C4-2B (cell line): ENCODE measurements around the gene GBP4.
"Not testable (repeated sequence)": the region's sequence is repeated elsewhere in the genome, so short reads cannot be mapped to it uniquely, and the experiment has no call there.

Experiments used
- H3K27ac ChIP-seq: fragments of 450-650 bp; 2 replicates; pipeline ENCODE4 v1.5.1; 2017
- ZFX ChIP-seq: fragments of 450-650 bp; IDR thresholded peaks from 2 replicates; pipeline ENCODE4 v1.6.1; 2017
- TF ChIP-seq, protein P1 (sequence below): fragments of 450-650 bp; conservative IDR thresholded peaks from 2 replicates; pipeline ENCODE4 v1.5.1; 2017; ENCODE audit warnings: mild to moderate bottlenecking

Gene GBP4, protein sequence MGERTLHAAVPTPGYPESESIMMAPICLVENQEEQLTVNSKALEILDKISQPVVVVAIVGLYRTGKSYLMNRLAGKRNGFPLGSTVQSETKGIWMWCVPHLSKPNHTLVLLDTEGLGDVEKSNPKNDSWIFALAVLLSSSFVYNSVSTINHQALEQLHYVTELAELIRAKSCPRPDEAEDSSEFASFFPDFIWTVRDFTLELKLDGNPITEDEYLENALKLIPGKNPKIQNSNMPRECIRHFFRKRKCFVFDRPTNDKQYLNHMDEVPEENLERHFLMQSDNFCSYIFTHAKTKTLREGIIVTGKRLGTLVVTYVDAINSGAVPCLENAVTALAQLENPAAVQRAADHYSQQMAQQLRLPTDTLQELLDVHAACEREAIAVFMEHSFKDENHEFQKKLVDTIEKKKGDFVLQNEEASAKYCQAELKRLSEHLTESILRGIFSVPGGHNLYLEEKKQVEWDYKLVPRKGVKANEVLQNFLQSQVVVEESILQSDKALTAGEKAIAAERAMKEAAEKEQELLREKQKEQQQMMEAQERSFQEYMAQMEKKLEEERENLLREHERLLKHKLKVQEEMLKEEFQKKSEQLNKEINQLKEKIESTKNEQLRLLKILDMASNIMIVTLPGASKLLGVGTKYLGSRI

DNA sequence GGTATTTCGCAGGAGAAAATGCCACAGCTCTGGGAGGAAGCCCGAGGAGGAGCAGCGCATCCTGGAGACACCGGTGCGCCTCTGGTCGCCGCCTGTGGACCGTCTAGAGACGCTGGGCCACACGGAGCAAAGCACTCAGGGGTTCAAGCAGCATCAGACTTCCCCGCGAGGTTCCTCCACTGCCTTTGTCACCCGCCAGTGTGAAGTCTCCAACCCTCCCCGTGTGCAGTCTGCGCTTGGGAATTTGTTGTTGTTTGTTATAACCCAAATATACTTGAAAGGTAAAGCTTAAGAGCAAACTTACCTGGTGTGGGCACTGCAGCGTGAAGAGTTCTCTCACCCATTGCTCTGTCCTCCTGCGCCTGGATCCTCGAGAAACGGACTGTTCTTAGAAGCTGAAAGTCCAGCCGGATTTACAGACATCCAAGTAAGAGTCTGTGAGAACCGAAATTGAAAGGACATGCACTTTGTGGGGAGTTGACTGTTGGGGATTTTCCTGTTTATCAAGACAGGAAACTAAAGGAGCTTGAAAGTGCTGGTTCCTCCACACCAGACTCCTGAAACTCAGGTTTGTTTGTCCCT lies at the start of gene GBP4:
GBP4 (minus strand) TSS at position 452 of the 582 bp plus-strand sequence; CDS start at position 344, 108 bp downstream.
- H3K27ac ChIP-seq = no peak within 1 kb of the TSS
- TF ChIP-seq, protein P1, sequence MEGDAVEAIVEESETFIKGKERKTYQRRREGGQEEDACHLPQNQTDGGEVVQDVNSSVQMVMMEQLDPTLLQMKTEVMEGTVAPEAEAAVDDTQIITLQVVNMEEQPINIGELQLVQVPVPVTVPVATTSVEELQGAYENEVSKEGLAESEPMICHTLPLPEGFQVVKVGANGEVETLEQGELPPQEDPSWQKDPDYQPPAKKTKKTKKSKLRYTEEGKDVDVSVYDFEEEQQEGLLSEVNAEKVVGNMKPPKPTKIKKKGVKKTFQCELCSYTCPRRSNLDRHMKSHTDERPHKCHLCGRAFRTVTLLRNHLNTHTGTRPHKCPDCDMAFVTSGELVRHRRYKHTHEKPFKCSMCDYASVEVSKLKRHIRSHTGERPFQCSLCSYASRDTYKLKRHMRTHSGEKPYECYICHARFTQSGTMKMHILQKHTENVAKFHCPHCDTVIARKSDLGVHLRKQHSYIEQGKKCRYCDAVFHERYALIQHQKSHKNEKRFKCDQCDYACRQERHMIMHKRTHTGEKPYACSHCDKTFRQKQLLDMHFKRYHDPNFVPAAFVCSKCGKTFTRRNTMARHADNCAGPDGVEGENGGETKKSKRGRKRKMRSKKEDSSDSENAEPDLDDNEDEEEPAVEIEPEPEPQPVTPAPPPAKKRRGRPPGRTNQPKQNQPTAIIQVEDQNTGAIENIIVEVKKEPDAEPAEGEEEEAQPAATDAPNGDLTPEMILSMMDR = no peak

DNA sequence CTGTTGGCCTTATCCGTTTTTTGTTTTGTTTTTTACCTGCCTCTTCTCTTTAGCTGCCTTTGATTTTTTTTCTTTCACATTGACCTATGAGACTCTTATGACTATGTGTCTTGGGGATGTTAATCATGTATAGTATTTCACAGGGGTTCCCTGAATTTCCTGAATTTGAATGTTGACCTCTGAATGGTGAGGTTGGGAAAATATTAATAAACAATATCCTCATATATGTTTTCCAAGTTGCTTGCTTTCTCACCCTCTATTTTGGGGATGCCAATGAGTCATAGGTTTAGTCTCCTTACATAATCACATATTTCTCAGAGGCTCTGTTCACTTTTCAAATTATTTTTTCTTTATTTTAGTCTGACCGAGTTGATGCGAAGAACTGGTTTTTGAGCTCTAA lies 44.3 kb upstream of the GBP4 start:
- no peak overlapping the region for H3K27ac ChIP-seq
- TF ChIP-seq, protein P1 = no peak
- no peak for TF ChIP-seq ZFX

DNA sequence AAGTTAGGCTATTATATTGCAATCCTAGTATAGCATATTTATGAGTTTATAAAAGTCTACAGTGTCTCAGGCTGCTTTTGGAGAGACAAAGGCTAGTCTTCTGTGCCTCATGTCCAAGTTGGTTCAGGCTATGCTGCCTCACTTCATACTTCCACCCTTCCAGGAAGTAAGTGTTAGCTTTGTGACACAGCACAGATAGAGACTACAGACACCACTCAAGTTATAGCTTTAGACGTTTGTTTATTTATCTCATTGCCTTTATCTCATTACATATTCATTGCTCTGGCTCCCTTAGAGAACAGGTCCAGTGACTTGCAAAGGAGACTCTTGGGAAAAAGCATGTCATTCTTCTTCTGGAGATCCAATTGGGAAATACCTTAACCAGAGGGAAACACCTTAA lies 22.6 kb upstream of the GBP4 start:
- TF ChIP-seq ZFX = no peak
- TF ChIP-seq, protein P1 = no peak
- H3K27ac ChIP-seq = no peak overlapping the region

DNA sequence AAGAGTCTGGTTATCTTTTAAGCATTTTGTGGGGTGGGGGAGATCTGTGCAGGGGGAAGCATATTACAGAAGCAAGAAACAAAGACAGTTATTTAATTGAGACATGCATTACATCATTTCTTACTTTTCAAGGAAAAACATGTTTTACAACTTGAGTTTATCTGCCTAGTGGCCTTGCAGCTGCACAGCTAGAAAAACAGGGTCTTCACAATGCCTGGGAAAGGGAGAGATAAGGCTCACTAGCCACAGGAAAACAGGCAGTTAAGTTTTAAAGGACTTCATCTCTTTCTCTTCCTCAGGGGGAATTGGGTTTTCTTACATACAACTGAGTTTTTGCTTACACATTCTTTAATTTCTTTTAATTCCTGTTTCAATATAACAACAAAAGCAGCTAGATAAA lies 21.1 kb upstream of the GBP4 start:
- not testable (repeated sequence) for H3K27ac ChIP-seq

DNA sequence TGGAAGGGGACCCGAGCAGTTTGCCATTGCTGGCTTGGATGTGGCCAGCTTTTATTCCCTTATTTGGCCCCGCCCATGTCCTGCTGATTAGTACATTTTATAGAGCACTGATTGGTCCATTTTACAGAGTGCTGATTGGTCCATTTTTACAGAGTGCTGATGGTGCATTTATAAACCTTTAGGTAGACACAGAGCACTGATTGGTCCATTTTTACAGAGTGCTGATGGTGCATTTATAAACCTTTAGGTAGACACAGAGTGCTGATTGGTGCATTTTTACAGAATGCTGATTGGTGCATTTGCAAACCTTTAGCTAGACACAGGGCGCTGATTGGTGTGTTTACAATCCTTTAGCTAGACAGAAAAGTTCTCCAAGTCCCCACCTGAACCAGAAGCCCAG lies 20.2 kb upstream of the GBP4 start:
- H3K27ac ChIP-seq = not testable (repeated sequence)

DNA sequence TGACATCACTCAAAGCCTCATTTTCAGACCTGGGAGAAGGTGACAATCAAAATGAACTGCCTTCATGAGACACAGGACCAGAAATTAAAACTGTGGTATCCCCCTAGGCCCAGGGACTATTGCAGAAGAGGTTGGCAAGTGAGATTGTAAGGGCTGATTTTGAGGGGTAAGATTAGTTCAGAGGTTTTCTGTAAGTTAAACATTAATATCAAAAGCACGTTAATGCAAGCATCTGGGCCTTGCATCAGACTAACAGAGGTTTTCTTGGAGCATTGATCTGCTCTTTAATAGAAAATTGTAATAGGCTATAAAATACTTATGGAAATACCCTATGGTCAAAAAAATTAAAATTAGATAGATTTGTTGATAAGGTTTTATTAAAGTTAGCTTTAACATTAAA lies 14.6 kb upstream of the GBP4 start:
- TF ChIP-seq, protein P1 = no peak
- TF ChIP-seq ZFX = no peak
- no peak overlapping the region for H3K27ac ChIP-seq

DNA sequence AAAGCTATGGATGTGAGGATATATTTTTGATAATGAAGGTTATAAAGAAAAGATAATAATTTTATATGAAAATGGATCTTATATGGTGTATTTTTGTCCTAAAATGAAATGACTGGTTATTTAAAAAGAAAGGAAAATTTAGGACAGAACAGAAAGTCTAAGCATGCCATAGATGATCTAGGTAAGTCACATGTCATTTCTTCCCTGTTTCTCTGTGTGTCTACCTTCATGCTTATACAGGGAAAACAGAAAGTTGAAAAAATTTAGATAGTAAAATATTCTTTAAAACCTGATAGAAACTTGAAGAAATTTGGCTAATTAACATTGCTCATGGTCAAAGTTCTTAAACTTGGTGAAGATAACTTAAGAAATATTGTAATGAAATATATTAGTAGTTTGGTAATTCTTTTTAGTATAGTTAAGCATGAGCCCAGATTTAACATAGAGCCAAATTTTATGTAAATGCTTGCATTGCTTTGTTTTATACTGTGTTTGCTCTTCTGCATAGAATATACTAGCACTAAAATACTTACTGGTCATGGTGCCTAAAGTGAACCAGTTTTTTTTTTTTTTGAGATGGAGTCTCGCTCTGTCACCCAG lies 12.4 kb upstream of the GBP4 start:
- TF ChIP-seq ZFX = no peak

DNA sequence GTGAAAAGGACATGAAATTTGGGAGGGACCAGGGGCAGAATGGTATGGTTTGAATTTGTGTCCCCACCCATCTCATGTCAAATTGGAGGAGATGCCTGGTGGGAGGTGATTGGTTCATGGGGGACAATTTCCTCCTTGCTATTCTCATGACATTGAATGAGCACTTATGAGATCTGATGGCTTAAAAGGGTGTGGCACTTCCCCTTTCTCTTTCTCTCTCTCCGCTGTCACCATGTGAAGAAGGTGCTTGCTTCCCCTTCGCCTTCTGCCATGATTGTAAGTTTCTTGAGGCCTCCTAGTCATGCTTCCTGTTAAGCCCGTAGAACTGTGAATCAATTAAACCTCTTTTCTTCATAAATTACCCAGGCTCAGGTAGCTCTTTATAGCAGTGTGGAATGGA lies 7.6 kb upstream of the GBP4 start:
- no peak overlapping the region for H3K27ac ChIP-seq
- TF ChIP-seq, protein P1 = no peak
- TF ChIP-seq ZFX = no peak

More for the DNA sequence above, 12.4 kb upstream of the GBP4 start:
- H3K27ac ChIP-seq = no peak overlapping the region

DNA sequence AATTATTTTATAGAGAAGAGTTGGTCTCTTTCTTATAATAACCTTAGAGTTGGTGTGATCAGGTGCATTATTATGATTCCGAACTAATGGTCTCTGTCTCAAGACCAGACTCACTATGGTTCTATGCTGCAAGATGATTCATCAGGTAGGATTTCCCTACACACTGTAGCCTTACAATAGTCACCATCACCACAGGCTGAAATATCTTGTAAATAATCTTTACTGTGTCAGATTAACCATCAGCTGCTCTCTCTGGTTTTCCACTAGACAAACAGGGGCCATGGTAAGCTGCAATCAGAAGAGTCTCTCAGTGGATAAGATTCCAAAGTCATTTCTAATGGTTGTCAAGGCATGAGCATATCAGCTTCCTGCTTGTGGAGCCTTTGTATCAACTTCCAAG lies 4.4 kb upstream of the GBP4 start:
- TF ChIP-seq, protein P1 = no peak
- no peak for TF ChIP-seq ZFX
- no peak overlapping the region for H3K27ac ChIP-seq
